Neutrophil (primary cell): ENCODE results near the gene TMEM108.

Experiments
- H3K27ac ChIP-seq: fragments of 200-600 bp; sonication (generic); 2 replicates; pipeline ENCODE4 v1.5.1; 2016; ENCODE audit warnings: mild to moderate bottlenecking, moderate library complexity
- H3K27me3 ChIP-seq: fragments of 200-600 bp; sonication (generic); 2 replicates; pipeline ENCODE4 v1.6.0; 2016; ENCODE audit warnings: mild to moderate bottlenecking
- H3K36me3 ChIP-seq: fragments of 200-600 bp; sonication (generic); 2 replicates; pipeline ENCODE4 v1.5.1; 2017
- H3K4me1 ChIP-seq, 2 experiments: fragments of 200-600 bp in 1 of 2; sonication (generic) in 1 of 2; 1 replicate in 1 of 2; 2 replicates in 1 of 2; pipeline versions ENCODE4 v1.5.1 to v1.6.1; 2013 to 2016; ENCODE audit warnings: low read depth in 1 of 2, low read length in 1 of 2, mild to moderate bottlenecking in 1 of 2, moderate library complexity in 1 of 2; ENCODE audit not compliant: control insufficient read depth in 1 of 2, insufficient read depth in 1 of 2
- H3K4me3 ChIP-seq, 2 experiments: fragments of 200-600 bp in 1 of 2; sonication (generic) in 1 of 2; 1 replicate in 1 of 2; 2 replicates in 1 of 2; pipeline ENCODE4 v1.5.1; 2013 to 2016; ENCODE audit warnings: low read depth in 1 of 2, low read length in 1 of 2, mild to moderate bottlenecking in 1 of 2, moderate library complexity in 1 of 2
- H3K9me3 ChIP-seq: fragments of 200-600 bp; sonication (generic); 2 replicates; pipeline ENCODE4 v1.5.1; 2016
- TF ChIP-seq, protein P1 (sequence below): fragments of 200-600 bp; sonication (generic); IDR thresholded peaks from 2 replicates; pipeline ENCODE4 v1.5.1; 2016; ENCODE audit warnings: antibody characterized with exemption

TMEM108 gene

DNA sequence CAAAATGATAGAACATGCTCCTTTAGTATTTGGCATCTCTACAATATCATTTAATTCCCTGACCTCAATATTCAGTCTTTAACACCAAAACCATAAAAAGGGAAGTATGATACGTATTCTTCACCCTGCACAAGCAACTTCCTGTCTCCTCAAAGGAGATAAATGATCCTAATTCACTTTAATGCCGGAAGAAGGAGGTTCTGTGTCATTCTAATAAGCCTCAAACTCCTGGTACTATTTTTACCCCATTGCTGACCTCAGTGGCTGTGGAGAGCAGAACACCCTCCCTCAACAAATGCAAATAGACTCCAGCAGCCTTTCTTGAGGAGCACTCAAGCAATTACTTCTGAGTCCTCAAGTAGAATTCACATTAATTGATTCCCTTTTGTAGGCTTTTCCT is 173.3 kb downstream of the TMEM108 start:
- Histone ChIP-seq H3K27ac (no peak overlapping the region), H3K27me3 (no peaks in the 10 kb centered on the region), H3K9me3 (no peaks in the 10 kb centered on the region), H3K4me1 (no peaks in the 10 kb centered on the region), H3K36me3 (no peaks in the 10 kb centered on the region), H3K4me3 (no peak overlapping the region)
- TF ChIP-seq, protein P1, sequence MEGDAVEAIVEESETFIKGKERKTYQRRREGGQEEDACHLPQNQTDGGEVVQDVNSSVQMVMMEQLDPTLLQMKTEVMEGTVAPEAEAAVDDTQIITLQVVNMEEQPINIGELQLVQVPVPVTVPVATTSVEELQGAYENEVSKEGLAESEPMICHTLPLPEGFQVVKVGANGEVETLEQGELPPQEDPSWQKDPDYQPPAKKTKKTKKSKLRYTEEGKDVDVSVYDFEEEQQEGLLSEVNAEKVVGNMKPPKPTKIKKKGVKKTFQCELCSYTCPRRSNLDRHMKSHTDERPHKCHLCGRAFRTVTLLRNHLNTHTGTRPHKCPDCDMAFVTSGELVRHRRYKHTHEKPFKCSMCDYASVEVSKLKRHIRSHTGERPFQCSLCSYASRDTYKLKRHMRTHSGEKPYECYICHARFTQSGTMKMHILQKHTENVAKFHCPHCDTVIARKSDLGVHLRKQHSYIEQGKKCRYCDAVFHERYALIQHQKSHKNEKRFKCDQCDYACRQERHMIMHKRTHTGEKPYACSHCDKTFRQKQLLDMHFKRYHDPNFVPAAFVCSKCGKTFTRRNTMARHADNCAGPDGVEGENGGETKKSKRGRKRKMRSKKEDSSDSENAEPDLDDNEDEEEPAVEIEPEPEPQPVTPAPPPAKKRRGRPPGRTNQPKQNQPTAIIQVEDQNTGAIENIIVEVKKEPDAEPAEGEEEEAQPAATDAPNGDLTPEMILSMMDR = no peak

DNA sequence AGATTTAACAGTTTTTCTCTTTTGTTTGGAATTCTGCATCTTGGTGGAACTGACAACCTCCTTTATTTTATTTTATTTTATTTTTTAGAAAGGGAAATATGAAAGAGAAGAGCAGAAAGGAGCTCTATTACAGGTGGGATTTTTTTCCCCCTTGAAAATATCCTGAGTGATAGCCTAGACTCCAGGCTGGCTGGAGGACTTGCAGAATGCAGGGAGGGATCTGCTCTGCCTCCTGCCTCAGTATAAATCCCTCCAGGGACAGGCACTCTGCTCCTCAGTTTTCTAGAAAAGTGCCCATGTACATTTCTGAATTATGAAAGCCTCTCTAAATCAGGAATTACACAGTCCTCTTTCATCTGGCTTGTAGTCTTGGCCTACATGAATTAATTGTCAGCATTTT is 173.7 kb downstream of the TMEM108 start:
- TF ChIP-seq, protein P1 = no peak

DNA sequence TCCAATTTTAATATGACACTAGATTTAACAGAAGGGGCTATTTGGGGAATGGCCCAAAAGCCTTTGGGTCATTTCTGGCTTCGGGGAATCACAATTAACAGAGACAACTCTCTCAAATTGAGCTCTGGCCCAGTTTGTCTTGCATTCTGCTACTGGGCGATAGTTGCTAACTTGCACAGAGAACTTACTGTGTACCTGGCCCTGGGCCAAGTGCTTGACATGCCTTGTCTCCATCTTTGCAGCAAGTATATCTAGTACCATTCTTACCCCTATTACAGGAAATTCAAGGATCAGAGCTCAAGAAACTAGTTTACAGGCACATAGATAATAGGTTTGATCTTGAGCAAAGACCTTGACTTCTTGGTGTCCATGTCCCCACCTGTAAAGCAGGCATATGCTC is 175.7 kb downstream of the TMEM108 start:
- Histone ChIP-seq H3K4me3 (no peak overlapping the region), H3K4me1 (no peaks in the 10 kb centered on the region), H3K27me3 (no peaks in the 10 kb centered on the region), H3K27ac (no peak overlapping the region), H3K9me3 (no peaks in the 10 kb centered on the region), H3K36me3 (no peaks in the 10 kb centered on the region)
- TF ChIP-seq, protein P1 = no peak

More for the DNA sequence above, 173.7 kb downstream of the TMEM108 start:
- Histone ChIP-seq H3K27me3 (no peaks in the 10 kb centered on the region), H3K9me3 (no peaks in the 10 kb centered on the region), H3K4me1 (no peaks in the 10 kb centered on the region), H3K27ac (no peak overlapping the region), H3K36me3 (no peaks in the 10 kb centered on the region), H3K4me3 (no peak overlapping the region)

DNA sequence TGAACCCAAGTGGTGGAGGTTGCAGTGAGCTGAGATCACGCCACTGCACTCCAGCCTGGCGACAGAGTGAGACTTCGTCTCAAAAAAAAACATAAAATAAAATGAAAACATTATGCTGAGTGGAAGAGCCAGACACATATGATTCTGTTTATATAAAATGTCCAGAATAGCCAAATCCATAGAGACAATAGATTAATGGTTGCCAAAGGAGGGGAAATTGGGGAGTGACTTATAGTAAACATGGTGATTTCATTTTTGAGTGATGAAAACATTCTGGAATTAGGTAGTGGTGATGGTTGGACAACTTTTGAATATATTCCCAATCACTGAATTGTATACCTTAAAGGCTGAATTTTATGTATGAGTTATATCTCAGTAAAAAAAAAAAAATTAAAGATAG is 189.6 kb downstream of the TMEM108 start:
- Histone ChIP-seq H3K4me1 (no peaks in the 10 kb centered on the region), H3K4me3 (no peak overlapping the region), H3K36me3 (no peaks in the 10 kb centered on the region), H3K27ac (no peak overlapping the region), H3K27me3 (no peaks in the 10 kb centered on the region), H3K9me3 (no peaks in the 10 kb centered on the region)
- TF ChIP-seq, protein P1 = no peak

DNA sequence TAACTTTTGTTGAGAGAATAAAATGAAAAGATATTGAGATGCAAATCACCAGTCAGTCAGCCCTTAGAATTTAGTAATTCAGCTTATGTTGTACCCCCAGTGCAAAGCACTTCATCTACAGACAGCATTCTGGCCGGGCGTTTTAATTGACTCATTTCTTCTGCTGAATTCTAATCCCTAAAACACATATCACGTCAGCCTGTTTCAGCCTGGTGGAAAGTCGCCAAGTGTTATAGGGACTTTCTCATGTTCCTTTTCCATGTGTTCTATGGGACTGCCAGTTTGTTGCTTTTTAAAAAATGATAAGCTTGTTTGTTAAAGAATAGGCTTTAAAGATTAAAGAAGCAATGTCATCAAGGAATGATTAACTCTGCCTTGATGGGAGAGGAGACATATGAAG is 192.0 kb downstream of the TMEM108 start:
- Histone ChIP-seq H3K4me3 (no peak overlapping the region), H3K27ac (no peak overlapping the region), H3K27me3 (no peaks in the 10 kb centered on the region), H3K36me3 (no peaks in the 10 kb centered on the region), H3K9me3 (no peaks in the 10 kb centered on the region), H3K4me1 (no peaks in the 10 kb centered on the region)
- TF ChIP-seq, protein P1 = no peak

DNA sequence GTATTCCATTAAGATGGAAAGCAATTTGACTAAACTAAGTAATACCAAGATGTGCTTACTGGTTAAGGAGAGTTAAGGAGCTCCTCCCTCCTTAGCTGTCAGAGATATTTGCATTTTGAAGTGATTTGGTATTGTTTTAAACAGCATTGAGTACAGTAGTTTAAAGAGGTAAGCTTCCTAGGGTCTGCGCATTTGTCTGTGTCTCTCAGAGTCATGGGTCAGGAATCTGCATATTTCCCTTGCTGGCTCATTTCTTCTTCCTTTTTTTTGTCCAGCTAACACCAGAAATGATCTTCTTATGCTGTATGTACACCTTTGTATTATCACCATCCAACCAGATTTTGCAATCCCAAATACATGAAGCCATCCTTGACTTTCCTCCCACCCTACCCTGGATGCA is 198.7 kb downstream of the TMEM108 start:
- no peaks in the 10 kb centered on the region for H3K4me1 ChIP-seq
- no peaks in the 10 kb centered on the region for H3K36me3 ChIP-seq
- no peaks in the 10 kb centered on the region for H3K9me3 ChIP-seq
- H3K27ac ChIP-seq = no peak overlapping the region
- no peaks in the 10 kb centered on the region for H3K27me3 ChIP-seq
- H3K4me3 ChIP-seq = no peak overlapping the region
- TF ChIP-seq, protein P1 = no peak
